Stimulated activated effector memory CD8-positive, alpha-beta T cell treated with anti-CD3 and anti-CD28 coated beads, Interleukin-12 subunit alpha, Interleukin-12 subunit beta, amount 100 ng/mL, for 72 hours (primary cell): ENCODE data around the gene FEN1.
A peak's percentile ranks its signal among the peaks of the same experiment; 100 is the strongest.

Experiments
- ATAC-seq: fragments of 150-1000 bp; cut with Tn5 transposase; 2 replicates; pipeline ENCODE4 v1.10.0; 2021
- DNase-seq, 2 donors: peaks; one replicate each; pipeline ENCODE4 v3.0.0; 2021 to 2022; ENCODE audit warnings: low spot score in 2 of 2
- H3K27ac Mint-ChIP-seq: one replicate; pipeline ENCODE4 v1.8.0; 2022; ENCODE audit warnings: mild to moderate bottlenecking, mixed read lengths
- H3K36me3 Mint-ChIP-seq: one replicate; pipeline ENCODE4 v1.8.0; 2022; ENCODE audit warnings: mild to moderate bottlenecking, mixed read lengths
- H3K4me1 Mint-ChIP-seq: one replicate; pipeline ENCODE4 v1.8.0; 2022; ENCODE audit warnings: mixed read lengths
- H3K4me3 Mint-ChIP-seq: one replicate; pipeline ENCODE4 v1.8.0; 2022; ENCODE audit warnings: mild to moderate bottlenecking, mixed read lengths
- H3K9me3 Mint-ChIP-seq: one replicate; pipeline ENCODE4 v1.8.0; 2022; ENCODE audit warnings: mixed read lengths

FEN1 gene, protein sequence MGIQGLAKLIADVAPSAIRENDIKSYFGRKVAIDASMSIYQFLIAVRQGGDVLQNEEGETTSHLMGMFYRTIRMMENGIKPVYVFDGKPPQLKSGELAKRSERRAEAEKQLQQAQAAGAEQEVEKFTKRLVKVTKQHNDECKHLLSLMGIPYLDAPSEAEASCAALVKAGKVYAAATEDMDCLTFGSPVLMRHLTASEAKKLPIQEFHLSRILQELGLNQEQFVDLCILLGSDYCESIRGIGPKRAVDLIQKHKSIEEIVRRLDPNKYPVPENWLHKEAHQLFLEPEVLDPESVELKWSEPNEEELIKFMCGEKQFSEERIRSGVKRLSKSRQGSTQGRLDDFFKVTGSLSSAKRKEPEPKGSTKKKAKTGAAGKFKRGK

DNA sequence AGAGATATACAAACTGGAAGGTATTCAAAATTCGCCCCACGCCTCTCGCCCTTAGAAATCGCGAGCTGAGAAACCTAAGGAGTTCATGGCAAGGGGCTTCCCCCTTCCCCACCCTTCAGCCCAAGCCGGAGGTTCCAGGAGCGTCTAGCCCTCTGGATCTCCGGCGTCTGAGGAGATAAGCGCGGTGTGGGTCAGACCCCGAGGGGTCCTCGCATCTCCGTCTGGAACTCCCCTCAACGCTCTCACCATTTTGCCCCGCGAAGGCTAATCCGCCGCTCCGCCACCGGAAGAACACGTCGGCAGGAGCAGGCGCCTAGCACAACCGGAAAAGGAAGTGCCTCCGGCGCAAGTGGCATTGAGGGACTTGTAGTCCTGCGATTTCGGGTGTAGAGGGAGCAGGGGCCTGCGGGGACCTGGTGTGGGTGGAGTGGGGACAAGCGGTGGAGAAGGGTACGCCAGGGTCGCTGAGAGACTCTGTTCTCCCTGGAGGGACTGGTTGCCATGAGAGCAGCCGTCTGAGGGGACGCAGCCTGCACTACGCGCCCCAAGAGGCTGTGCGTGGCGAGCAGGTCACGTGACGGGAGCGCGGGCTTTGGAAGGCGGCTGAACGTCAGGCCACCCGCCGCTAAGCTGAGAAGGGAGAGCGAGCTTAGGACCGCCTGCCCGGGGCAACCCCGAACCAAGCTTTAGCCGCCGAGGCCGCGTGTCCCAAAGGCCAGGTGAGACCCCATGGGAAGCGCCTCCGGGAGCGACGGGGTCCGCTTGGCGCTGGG lies at the start of gene FEN1, which contains the start of gene TMEM258:
TSS of gene FEN1 (plus strand) at position 602 of the 773 bp plus-strand sequence. CDS start 2,451 bp downstream, outside the sequence.
TSS of gene TMEM258 (minus strand) at position 290 of the 773 bp plus-strand sequence. CDS start at position 249, 41 bp downstream.
- H3K4me1 Mint-ChIP-seq, result peaks cover 43% of the 10 kb centered on the region
- peak; percentile 87 to 95 for DNase-seq
- peaks cover 98% of the 10 kb centered on the region for H3K36me3 Mint-ChIP-seq
- peak within 1 kb of the TSS; percentile 96 for H3K4me3 Mint-ChIP-seq
- no peaks in the 10 kb centered on the region for H3K9me3 Mint-ChIP-seq
- ATAC-seq, result peak; percentile 92
- peak within 1 kb of the TSS; percentile 100 for H3K27ac Mint-ChIP-seq

GRCh38 chr11:61743486-61744095 lies 49.1 kb upstream of the FEN1 start:
- no peaks in the 10 kb centered on the region for H3K36me3 Mint-ChIP-seq
- no peak overlapping the region for H3K27ac Mint-ChIP-seq
- H3K4me3 Mint-ChIP-seq, result no peak overlapping the region
- no peaks in the 10 kb centered on the region for H3K9me3 Mint-ChIP-seq
- DNase-seq (no peak), ATAC-seq (no peak)
- H3K4me1 Mint-ChIP-seq, result no peaks in the 10 kb centered on the region

DNA sequence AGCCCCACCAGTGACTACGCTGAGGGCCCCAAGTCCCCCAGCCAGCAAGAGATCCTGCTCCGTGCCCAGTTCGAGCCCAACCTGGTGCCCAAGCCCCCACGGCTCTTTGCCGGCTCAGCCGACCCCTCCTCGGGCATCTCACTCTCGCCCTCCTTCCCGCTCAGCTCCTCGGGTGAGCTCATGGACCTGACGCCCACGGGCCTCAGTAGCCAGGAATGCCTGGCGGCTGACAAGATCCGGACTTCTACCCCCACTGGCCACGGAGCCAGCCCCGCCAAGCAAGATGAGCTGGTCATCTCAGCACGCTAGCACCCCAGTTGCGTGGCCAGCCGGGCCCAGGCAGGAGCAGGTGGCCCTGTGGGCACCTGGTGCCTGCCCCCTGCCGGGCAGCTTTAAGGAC lies 48.5 kb upstream of the FEN1 start:
- Mint-ChIP-seq H3K4me3 (no peak overlapping the region), H3K9me3 (no peaks in the 10 kb centered on the region), H3K27ac (no peak overlapping the region), H3K4me1 (no peaks in the 10 kb centered on the region), H3K36me3 (no peaks in the 10 kb centered on the region)
- ATAC-seq (no peak), DNase-seq (no peak)

GRCh38 chr11:61744609-61745156 lies 48.0 kb upstream of the FEN1 start:
- no peaks in the 10 kb centered on the region for H3K9me3 Mint-ChIP-seq
- no peak for ATAC-seq

DNA sequence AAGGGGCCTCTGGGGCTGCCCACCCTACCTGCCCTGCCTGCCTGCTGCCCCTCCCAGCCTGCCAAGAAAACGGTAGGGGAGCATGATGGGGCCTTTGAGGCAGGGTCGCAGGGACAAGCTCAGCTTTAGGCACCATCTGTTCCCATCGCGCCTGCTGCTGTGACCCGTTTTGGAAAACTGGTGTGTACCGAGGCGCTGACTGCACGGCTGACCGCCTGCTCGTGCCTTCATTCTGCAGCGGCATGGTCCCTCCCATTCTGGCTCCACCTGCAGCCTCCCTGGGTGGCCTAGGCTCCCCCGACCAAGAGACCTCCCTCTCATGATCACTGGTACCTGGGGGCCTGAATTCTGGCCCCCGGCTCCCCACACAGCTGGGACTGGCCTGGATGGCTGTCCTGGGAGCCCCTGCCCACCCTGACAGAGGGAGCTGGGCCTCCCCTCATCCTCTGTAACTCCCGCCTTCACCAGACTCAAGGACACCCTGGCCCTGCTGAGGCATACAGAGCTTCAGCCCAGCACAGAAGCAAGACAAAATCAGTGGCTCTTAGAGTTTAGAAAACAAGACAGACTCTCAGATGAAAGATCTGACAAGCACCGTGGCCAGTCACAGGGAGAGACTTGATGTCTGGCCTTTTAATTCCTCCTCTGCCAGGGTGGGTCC lies 46.8 kb upstream of the FEN1 start:
- Mint-ChIP-seq H3K4me1 (no peaks in the 10 kb centered on the region), H3K4me3 (no peak overlapping the region), H3K9me3 (no peaks in the 10 kb centered on the region), H3K36me3 (no peaks in the 10 kb centered on the region), H3K27ac (peak overlapping the region; percentile 26)
- no peak for ATAC-seq
- no peak for DNase-seq

More at GRCh38 chr11:61744609-61745156, 48.0 kb upstream of the FEN1 start:
- DNase-seq, result no peak
- H3K4me3 Mint-ChIP-seq, result no peak overlapping the region
- H3K27ac Mint-ChIP-seq, result no peak overlapping the region
- no peaks in the 10 kb centered on the region for H3K36me3 Mint-ChIP-seq
- H3K4me1 Mint-ChIP-seq, result no peaks in the 10 kb centered on the region

DNA sequence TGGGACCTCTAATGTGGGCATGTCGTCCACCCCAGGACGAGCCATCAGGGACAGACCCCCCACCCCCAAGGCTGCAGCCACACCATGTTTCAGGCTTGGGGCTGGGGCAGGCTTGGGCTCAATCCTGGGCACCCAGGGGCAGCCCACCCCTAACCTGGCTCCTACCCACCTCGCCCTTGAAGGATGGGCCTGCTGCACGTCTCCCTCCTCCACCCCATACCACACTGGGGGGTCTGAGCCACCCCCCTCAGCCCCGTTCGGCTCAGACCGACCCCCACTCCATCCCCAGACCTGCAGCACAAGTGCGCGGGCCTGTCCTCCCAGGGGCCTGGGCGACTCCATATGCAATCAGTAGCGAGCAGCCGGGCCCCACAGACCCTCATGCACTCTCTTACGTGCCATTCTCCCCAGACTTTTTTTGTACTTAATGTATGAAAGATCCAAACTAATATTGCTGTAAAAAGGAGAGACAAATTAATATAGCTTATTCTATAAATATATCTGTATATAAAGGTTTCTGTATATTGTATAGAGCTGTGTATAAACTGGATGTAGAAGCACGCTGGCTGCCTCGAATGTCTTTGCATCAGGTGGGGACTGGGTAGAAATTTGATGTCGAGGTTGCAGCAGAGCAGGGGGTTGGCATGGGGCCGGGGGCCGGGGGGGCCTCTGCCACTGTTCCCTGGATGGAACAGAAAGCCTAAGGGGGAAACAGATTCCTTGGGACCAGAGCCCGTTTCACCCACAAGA lies 46.1 kb upstream of the FEN1 start:
- no peak for DNase-seq
- Mint-ChIP-seq H3K9me3 (no peaks in the 10 kb centered on the region), H3K4me1 (no peaks in the 10 kb centered on the region), H3K4me3 (no peak overlapping the region), H3K36me3 (no peaks in the 10 kb centered on the region), H3K27ac (peak overlapping the region; percentile 26)
- ATAC-seq, result no peak

GRCh38 chr11:61747192-61747966 lies 45.3 kb upstream of the FEN1 start:
- H3K4me1 Mint-ChIP-seq, result no peaks in the 10 kb centered on the region
- no peak overlapping the region for H3K4me3 Mint-ChIP-seq
- ATAC-seq (peak; percentile 63), DNase-seq (peak; percentile 60 to 80)
- H3K9me3 Mint-ChIP-seq, result no peaks in the 10 kb centered on the region
- H3K36me3 Mint-ChIP-seq, result no peaks in the 10 kb centered on the region
- no peak overlapping the region for H3K27ac Mint-ChIP-seq

DNA sequence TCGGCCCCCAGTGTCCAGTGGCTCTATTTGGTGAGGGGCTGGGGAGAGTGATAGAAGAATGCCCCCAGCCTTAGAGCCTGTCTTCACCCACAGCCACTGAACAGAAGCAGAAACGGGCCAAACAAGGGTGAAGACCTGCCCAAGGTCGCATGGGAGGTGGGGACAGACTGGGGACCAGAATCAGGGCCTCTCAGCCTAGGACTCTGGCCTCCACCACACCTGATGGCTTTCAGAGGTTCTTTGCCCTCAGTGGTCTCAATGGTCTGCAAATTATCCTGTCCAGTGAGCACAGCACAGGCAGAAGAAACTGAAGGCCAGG lies 44.8 kb upstream of the FEN1 start:
- ATAC-seq (no peak), DNase-seq (no peak)
- Mint-ChIP-seq H3K9me3 (no peaks in the 10 kb centered on the region), H3K27ac (no peak overlapping the region), H3K4me1 (peaks cover 2% of the 10 kb centered on the region), H3K4me3 (no peak overlapping the region), H3K36me3 (no peaks in the 10 kb centered on the region)

DNA sequence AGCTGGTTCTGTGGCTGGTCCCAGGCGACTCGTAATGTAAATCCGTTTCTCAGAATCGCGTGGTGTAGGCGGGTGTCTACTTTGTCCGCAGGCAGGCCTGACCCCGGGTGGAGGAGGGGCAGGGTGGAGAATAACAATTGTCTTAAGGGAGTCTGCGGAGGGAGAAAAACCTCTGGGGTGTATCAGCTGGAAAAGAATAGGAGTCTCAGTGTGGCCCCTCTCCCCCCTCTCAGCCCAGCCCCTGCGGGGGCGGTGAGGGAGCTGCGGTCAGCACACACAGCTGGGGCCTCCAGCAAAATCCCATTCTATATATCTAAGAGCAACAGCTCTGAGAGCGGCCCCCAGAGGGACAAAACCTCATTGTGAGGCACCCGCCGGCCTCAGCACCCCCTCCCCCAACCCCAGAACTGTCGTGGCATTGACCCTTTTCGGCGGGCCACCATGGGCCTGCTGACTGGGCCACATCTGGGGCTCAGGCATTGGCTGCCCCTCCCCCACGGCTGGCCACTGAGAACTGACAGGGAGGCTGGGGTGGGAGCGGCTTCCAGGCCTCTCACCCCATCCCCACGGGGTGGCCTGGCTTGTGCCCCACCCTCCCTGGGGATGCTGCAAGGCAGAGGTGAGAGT lies 43.0 kb upstream of the FEN1 start:
- H3K4me1 Mint-ChIP-seq, result peaks cover 19% of the 10 kb centered on the region
- no peaks in the 10 kb centered on the region for H3K36me3 Mint-ChIP-seq
- H3K9me3 Mint-ChIP-seq, result no peaks in the 10 kb centered on the region
- H3K27ac Mint-ChIP-seq, result no peak overlapping the region
- ATAC-seq (no peak), DNase-seq (no peak)
- H3K4me3 Mint-ChIP-seq, result no peak overlapping the region

GRCh38 chr11:61750631-61751273 lies 42.0 kb upstream of the FEN1 start:
- DNase-seq (no peak), ATAC-seq (no peak)
- peak overlapping the region; percentile 84 for H3K4me3 Mint-ChIP-seq
- peaks cover 23% of the 10 kb centered on the region for H3K4me1 Mint-ChIP-seq
- no peaks in the 10 kb centered on the region for H3K36me3 Mint-ChIP-seq
- no peaks in the 10 kb centered on the region for H3K9me3 Mint-ChIP-seq
- H3K27ac Mint-ChIP-seq, result no peak overlapping the region

- no peak for DNase-seq
- Mint-ChIP-seq H3K36me3 (no peaks in the 10 kb centered on the region), H3K27ac (no peak overlapping the region), H3K4me1 (peaks cover 29% of the 10 kb centered on the region), H3K9me3 (no peaks in the 10 kb centered on the region), H3K4me3 (peak overlapping the region; percentile 84)
- ATAC-seq, result no peak
These were observed 41.3 kb upstream of the FEN1 start for GRCh38 chr11:61751384-61751783.

DNA sequence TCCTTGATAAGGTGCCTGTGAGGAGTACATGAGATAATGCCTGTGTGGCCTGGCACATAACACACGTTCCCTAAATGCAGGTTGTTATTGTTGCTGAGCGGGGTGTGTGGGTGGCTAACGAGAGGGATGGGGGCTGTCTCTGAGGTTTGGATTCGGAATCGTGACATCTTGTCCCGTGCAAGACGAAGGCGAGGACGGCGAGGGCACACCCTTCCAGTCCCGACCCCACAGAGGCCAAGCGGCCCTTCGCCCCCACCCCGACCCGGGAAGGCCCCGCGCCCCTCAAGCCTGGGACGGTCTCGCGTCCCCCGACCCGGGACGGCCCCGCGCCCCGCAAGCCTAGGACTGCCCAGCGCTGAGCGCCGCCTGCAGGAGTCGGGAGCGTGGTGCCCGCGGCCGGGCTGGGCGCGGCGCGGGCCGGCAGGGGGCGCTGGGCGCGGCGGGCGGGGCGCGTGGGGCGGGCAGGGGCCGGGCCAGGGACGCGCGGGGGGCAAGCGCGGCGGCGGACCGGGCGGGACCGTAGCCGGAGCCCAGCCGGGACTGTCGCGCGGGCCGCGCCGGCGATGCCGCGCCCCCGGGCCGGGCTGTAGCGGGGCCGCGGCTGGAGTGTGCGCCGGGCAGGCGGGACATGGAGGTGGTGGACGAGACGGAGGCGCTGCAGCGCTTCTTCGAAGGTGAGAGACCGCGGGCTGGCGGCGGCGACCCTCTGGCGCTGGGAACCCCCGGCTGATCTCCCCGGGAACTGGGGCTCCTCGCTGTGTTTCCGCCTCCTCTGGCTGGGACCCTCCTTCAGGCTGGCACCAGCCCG lies 40.4 kb upstream of the FEN1 start, which contains the start of gene MYRF:
TSS of gene MYRF (plus strand) at position 520 of the 808 bp plus-strand sequence. CDS start at position 629, 109 bp downstream.
- Mint-ChIP-seq H3K4me1 (peaks cover 39% of the 10 kb centered on the region), H3K36me3 (no peaks in the 10 kb centered on the region), H3K9me3 (no peaks in the 10 kb centered on the region), H3K4me3 (peak within 1 kb of the TSS; percentile 84), H3K27ac (peak within 1 kb of the TSS; percentile 83)
- peak; percentile 63 to 77 for DNase-seq
- peak; percentile 84 for ATAC-seq
